Breast epithelium (tissue), 3 donors: ENCODE measurements around the gene RPUSD1.

ENCODE experiments used
- POLR2A ChIP-seq: fragments of 450-650 bp; IDR thresholded peaks from one replicate; pipeline ENCODE4 v1.6.1; 2016; ENCODE audit warnings: antibody characterized with exemption, mild to moderate bottlenecking, moderate library complexity
- TF ChIP-seq, protein P1 (sequence below), 3 donors: fragments of 450-650 bp; IDR thresholded peaks; one replicate each; pipeline ENCODE4 v1.5.1; 2016 to 2017; ENCODE audit warnings: antibody characterized with exemption in 3 of 3, mild to moderate bottlenecking in 3 of 3, moderate library complexity in 3 of 3

DNA sequence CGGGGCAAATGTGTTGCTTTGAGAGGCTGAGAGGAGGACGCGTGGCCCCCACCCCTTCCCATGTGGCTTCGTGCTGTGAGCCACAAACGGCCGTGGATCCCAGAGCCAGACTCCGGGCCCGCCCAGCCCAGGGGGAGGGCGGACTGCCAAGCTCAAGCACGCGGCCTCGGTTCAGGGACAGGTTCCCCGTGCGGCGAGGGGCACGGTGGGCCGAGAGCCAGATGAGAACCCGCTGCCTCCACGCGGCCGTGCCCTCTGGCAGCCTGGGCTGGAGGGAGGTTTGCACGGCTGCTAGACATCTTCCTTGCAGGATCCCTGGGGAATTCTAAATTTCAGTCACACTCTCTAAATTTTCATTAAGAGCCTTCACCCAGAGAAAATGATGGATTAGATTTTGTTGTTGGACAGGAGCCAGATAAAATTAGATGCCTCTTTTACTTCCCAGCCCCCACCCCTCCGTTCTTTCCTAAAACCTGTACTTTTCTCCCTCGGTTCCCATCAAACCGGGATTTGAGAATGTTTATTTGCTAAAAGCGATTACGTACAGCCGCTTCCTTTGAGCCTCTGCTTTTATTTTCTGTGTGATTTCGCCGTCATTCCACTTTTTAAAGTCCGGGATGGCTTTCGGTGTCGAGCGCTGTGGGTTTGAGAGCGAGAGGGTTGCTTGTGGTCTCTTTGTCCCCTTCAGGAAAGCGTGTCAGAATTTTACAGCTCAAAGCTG is 37.3 kb upstream of the RPUSD1 start:
- TF ChIP-seq, protein P1, sequence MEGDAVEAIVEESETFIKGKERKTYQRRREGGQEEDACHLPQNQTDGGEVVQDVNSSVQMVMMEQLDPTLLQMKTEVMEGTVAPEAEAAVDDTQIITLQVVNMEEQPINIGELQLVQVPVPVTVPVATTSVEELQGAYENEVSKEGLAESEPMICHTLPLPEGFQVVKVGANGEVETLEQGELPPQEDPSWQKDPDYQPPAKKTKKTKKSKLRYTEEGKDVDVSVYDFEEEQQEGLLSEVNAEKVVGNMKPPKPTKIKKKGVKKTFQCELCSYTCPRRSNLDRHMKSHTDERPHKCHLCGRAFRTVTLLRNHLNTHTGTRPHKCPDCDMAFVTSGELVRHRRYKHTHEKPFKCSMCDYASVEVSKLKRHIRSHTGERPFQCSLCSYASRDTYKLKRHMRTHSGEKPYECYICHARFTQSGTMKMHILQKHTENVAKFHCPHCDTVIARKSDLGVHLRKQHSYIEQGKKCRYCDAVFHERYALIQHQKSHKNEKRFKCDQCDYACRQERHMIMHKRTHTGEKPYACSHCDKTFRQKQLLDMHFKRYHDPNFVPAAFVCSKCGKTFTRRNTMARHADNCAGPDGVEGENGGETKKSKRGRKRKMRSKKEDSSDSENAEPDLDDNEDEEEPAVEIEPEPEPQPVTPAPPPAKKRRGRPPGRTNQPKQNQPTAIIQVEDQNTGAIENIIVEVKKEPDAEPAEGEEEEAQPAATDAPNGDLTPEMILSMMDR (IDR thresholded peaks at IDR 0.05) = no peak
- TF ChIP-seq POLR2A = no peak
